OCI-LY7 (cell line): ENCODE data around the gene VEPH1. TPM values are rescaled to one million over a fixed set of nuclear protein-coding genes. Genes with fewer than 3 reads are reported as not detected.

Source experiments
- BruUV-seq: library from RNA; stranded (reverse); fragments of 400-500 nt; replicated peaks from 2 replicates; lab custom pipeline; 2021; lab: Mats Ljungman, UMichigan
- CTCF ChIA-PET: fragments of 300-600 bp; sonication (Branson Sonifier 250); formaldehyde crosslinking; loops from one replicate; lab custom pipeline; 2022; ENCODE audit warnings: antibody characterized with exemption; ENCODE audit not compliant: unreplicated experiment; lab: Charles Lee
- POLR2A ChIA-PET: fragments of 300-600 bp; sonication (Branson Sonifier 250); formaldehyde crosslinking; loops from one replicate; lab custom pipeline; 2022; ENCODE audit warnings: antibody characterized with exemption; lab: Charles Lee
- DNase-seq: peaks from one replicate; pipeline ENCODE4 v3.0.0-alpha.2; 2015; ENCODE audit warnings: low spot score
- H2AFZ ChIP-seq: fragments of 200-600 bp; sonication (generic), shearing (Covaris generic); 2 replicates; pipeline ENCODE4 v1.6.1; 2014; ENCODE audit warnings: mild to moderate bottlenecking, antibody characterized with exemption, low read length, moderate library complexity
- H3K27ac ChIP-seq: fragments of 200-600 bp; sonication (generic); 2 replicates; pipeline ENCODE4 v1.5.1; 2014; ENCODE audit warnings: mixed run types, low read depth, mild to moderate bottlenecking, moderate library complexity, low read length, inconsistent platforms; ENCODE audit not compliant: poor library complexity, severe bottlenecking
- H3K36me3 ChIP-seq: fragments of 200-600 bp; sonication (generic); 2 replicates; pipeline ENCODE4 v1.6.1; 2014; ENCODE audit warnings: mild to moderate bottlenecking, antibody characterized with exemption, low read length, moderate library complexity, mixed read lengths; ENCODE audit not compliant: insufficient read depth
- H3K4me1 ChIP-seq: fragments of 200-600 bp; sonication (generic); 2 replicates; pipeline ENCODE4 v1.5.1; 2014; ENCODE audit warnings: mild to moderate bottlenecking, low read length; ENCODE audit not compliant: insufficient read depth, poor library complexity, severe bottlenecking
- H3K4me2 ChIP-seq: fragments of 200-600 bp; sonication (generic); 2 replicates; pipeline ENCODE4 v1.6.1; 2014; ENCODE audit warnings: mild to moderate bottlenecking, low read length
- H3K4me3 ChIP-seq: fragments of 200-600 bp; sonication (generic); 2 replicates; pipeline ENCODE4 v1.5.1; 2014; ENCODE audit warnings: mild to moderate bottlenecking, low read depth, low read length; ENCODE audit not compliant: poor library complexity, severe bottlenecking
- H3K79me2 ChIP-seq: fragments of 200-600 bp; sonication (generic); 2 replicates; pipeline ENCODE4 v1.6.1; 2016; ENCODE audit warnings: low read depth, mild to moderate bottlenecking, low read length, moderate library complexity, mixed read lengths; ENCODE audit not compliant: insufficient read depth
- H3K9me2 ChIP-seq: fragments of 200-600 bp; sonication (generic); 2 replicates; pipeline ENCODE4 v1.6.1; 2016; ENCODE audit warnings: mild to moderate bottlenecking, low read length, mixed read lengths; ENCODE audit not compliant: insufficient read depth
- H3K9me3 ChIP-seq: fragments of 200-600 bp; sonication (generic); 2 replicates; pipeline ENCODE4 v1.6.1; 2014; ENCODE audit warnings: mild to moderate bottlenecking, mixed run types, low read length, mixed read lengths
- H4K20me1 ChIP-seq: fragments of 200-600 bp; sonication (generic); 2 replicates; pipeline ENCODE4 v1.6.1; 2014; ENCODE audit warnings: mild to moderate bottlenecking, antibody characterized with exemption, low read length, moderate library complexity, mixed read lengths; ENCODE audit not compliant: insufficient read depth
- CTCF ChIP-seq: fragments of 200-600 bp; sonication (generic); conservative IDR thresholded peaks from 2 replicates; pipeline ENCODE4 v1.5.1; 2014; ENCODE audit warnings: mild to moderate bottlenecking, antibody characterized with exemption, low read length, moderate library complexity, mixed read lengths
- EZH2phosphoT487 ChIP-seq: fragments of 200-600 bp; sonication (generic); IDR thresholded peaks from 2 replicates; pipeline ENCODE4 v1.6.1; 2018; ENCODE audit warnings: low read depth, borderline replicate concordance, mild to moderate bottlenecking, mixed run types, antibody characterized with exemption, low read length, moderate library complexity, mixed read lengths
- intact Hi-C: fragments of 100-400 bp; cut with micrococcal nuclease; formaldehyde crosslinking; loops from one replicate; pipeline ENCODE4 v1.10.0; 2022; ENCODE audit not compliant: unreplicated experiment
- total RNA-seq, 2 experiments: library from RNA; depleted of rRNA in 1 of 2; stranded (reverse); fragments of >200 nt in 1 of 2; shearing (Covaris generic) in 1 of 2; gene quantifications; 2 replicates each; pipeline ENCODE4 v1.2.3, GENCODE V29; 2014 to 2022

Gene VEPH1
- total RNA-seq, 2 experiments from 2014 or later, result not detected

DNA sequence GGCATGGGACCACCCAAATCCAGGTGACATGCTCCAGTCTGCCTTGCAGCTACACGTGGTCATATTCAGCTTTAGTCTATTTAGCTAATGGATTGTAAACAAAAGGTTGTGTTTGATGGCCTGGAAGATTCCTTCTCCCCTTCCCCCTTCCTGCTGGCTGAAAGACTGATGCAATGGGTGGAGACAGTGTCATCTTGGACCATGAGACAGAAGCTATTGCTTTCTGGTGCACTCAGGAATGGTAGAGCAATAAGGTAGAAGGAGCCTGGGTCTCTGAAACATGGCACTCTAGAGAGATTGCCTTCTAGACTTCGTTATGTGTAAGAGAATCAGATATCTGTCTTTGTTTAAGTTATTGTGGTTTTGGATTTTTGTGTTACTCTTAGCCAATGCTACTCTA, 92.3 kb downstream of the VEPH1 start:
- Histone ChIP-seq H4K20me1 (no peaks in the 10 kb centered on the region), H3K9me3 (no peaks in the 10 kb centered on the region), H3K4me3 (no peak overlapping the region), H3K4me2 (no peak overlapping the region), H3K36me3 (no peaks in the 10 kb centered on the region), H2AFZ (no peak overlapping the region), H3K27ac (no peak overlapping the region), H3K79me2 (no peaks in the 10 kb centered on the region), H3K9me2 (no peaks in the 10 kb centered on the region), H3K4me1 (no peaks in the 10 kb centered on the region)
- no peak for DNase-seq
- POLR2A ChIA-PET, result interaction anchor here (0.5 to 0.7 kb wide), 2 partner anchors 80 to 1409 kb away, joined by 3 read pairs; no protein-coding TSS in a partner anchor
- BruUV-seq, result no TSS peak
- intact Hi-C loops, result no loop called here
- TF ChIP-seq EZH2phosphoT487 (no peak), CTCF (no peak)
- CTCF ChIA-PET, result no interaction called here

- Histone ChIP-seq H3K36me3 (no peaks in the 10 kb centered on the region), H3K27ac (no peak overlapping the region), H3K79me2 (no peaks in the 10 kb centered on the region), H4K20me1 (no peaks in the 10 kb centered on the region), H3K4me1 (no peaks in the 10 kb centered on the region), H3K9me2 (no peaks in the 10 kb centered on the region), H3K4me2 (no peak overlapping the region), H3K9me3 (no peaks in the 10 kb centered on the region), H2AFZ (no peak overlapping the region), H3K4me3 (no peak overlapping the region)
- BruUV-seq, result no TSS peak
- intact Hi-C loops, result no loop called here
- ChIA-PET POLR2A (no interaction called here), CTCF (no interaction called here)
- TF ChIP-seq EZH2phosphoT487 (no peak), CTCF (no peak)
- no peak for DNase-seq
Observed at GRCh38 chr3:157409516-157409915, 93.7 kb downstream of the VEPH1 start.

GRCh38 chr3:157408499-157409149, 94.6 kb downstream of the VEPH1 start:
- Histone ChIP-seq H3K36me3 (no peaks in the 10 kb centered on the region), H3K4me2 (no peak overlapping the region), H4K20me1 (no peaks in the 10 kb centered on the region), H3K4me3 (no peak overlapping the region), H3K9me2 (no peaks in the 10 kb centered on the region), H2AFZ (no peak overlapping the region), H3K4me1 (no peaks in the 10 kb centered on the region), H3K27ac (no peak overlapping the region), H3K79me2 (no peaks in the 10 kb centered on the region), H3K9me3 (no peaks in the 10 kb centered on the region)
- DNase-seq, result no peak
- ChIA-PET POLR2A (no interaction called here), CTCF (no interaction called here)
- no peak for TF ChIP-seq CTCF
- no peak for TF ChIP-seq EZH2phosphoT487
- BruUV-seq, result no TSS peak
- intact Hi-C loops, result no loop called here
